ENCODE results near the gene AOC3.
"Not testable (repeated sequence)": the region's sequence is repeated elsewhere in the genome, so short reads cannot be mapped to it uniquely, and the experiment has no call there.

The AOC3 gene

DNA sequence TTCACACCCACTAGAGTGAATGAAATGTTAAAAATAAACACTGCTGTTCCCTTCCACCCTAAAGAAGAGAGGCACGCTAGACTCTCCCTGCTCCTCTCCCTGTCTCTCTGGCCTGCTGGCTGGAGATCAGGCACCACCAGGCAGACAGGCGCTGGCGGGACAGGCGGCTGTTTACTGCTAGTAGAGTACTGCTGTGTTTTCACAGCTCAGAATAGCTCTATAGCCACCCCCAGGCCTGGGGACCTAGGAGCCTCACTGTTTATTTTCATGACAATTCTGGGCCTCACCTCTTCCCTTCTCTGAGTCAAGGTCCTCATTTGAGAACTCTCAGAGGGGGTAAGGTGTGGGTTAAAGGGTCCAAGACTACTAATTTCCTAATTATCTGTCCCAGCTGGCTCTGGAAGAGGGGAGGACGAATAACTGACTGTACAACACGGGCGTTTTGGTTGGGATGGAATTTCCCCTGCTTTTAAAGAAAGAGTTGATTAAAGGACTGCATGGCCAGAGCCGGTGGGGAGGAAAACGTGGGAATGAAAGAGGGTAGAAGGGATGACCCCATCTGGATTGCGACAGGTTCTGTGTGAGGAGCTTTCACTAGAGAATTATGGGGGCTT is 40.6 kb downstream of the AOC3 start:
- in situ Hi-C loops (cut with MboI; ENCODE audit: low sequenced_read_pairs): no loop called here

DNA sequence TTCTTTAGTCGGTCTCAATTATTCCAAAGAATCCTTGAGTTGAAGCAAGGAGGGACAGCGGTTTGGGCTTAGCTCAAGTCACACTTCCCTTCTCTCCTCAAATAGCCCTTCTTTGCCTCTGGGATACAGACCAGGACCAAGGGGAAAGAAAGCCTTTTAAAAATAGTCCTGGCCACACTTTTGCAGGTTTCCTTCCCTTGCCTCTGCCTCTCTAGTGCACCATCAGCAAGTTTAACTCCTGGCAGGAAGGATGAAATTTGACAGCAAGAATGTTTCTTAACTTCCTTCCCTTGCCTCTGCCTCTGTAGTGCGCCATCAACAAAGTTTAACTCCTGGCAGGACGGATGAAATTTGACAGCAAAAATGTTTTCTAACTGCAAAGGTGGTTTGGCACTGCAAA is 42.4 kb downstream of the AOC3 start:
- in situ Hi-C loops (cut with MboI; ENCODE audit: low sequenced_read_pairs): no loop called here

DNA sequence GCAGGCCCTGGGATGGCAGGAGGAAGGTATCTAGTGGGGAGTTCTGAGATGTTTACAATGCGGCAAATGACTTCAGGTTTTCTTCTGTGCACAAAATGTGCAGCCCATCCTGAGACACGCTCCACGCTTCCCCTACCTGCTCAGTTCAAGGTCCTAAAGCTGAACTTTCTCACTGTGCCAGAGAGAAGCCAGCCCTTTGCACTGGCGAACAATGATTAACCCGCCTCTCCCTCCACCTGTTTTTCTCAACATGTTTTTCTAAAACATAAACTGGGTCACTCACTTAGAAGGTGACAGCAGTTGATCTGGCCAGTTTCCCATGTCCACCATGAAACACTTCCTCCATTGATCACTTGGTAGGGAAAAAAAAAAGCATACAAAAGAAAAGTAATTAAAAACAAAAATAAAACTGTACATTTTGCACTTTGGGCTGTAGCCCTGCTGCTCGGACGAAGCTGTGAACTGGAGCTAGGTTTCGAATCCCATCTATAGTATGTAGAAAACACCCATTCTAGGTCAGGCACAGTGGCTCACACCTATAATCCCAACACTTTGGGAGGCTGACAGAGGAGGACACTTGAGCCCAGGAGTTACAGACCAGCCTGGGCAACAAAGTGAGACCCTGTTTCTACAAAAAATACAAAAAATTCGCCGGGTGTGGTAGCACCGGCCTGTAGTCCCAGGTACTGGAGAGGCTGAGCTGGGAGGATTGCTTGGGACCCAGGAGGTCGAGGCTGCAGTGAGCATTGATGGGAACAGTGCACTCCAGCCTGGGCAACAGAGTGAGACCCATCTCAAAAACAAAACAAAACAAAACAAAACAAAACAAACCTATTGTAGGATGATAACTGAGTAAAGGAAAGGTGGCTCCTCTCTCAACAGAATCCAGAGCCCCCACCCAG is 43.5 kb downstream of the AOC3 start:
- in situ Hi-C loops (cut with MboI; ENCODE audit: low sequenced_read_pairs): no loop called here

DNA sequence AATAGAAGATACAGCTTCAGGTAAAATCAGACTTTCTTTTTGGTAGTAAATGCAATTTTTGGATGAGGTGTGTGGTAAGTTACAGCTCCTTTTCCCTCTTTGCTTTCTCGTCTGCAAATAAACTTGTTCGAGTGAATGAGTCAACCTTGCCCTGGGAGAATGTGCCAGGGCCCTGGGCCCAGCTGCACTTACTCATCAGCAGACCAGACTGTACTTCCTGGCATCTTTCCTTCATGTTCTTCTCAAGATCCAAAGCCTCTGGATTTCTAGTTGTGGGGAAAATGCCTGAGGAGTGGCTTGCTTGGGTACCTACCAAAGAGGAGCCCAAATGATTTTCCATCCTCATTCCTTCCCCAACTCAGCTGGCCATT is 44.2 kb downstream of the AOC3 start:
- in situ Hi-C loops (cut with MboI; ENCODE audit: low sequenced_read_pairs): no loop called here

DNA sequence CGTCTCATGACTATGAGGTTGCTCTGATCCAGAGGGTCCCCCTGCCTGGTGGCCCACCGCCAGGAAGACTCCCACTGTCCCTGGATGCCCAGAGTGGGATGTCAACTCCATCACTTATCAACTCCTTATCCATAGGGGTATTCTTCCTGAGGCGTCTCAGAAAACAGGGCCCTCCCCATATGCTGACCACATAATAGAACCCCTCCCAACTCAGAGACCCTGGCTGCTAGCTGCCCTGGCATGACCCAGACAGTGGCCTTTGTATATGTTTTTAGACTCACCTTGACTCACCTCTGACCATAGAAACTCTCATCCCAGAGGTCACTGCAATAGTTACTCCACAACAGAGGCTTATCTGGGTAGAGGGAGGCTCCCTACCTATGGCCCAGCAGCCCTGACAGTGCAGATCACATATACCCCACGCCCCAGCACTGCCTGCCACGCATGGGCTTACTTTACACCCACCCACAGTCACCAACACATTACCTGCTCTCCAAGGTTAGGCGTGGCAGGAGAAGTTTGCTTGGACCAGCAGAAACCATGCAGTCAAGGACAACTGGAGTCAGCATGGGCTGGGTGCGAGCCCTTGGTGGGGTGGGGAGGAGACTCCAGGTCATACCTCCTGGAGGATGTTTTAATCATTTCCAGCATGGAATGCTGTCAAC is 47.3 kb downstream of the AOC3 start:
- in situ Hi-C loops (cut with MboI; ENCODE audit: low sequenced_read_pairs): no loop called here

DNA sequence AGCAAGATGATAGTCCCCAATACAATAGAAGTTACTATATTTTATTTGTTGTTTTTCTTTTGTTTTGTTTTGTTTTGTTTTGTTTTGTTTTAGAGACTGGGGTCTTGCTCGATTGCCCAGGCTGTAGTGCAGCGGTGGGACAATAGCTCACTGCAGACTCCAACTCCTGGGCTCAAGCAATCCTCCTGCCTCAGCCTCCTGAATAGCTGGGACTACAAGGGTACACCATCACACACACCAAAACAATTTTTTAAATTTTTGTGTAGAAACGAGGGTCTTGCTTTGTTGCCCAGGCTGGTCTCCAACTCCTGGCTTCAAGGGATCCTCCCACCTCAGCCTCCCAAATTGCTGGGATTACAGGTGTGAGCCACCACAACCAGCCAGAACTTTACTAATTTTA is 49.0 kb downstream of the AOC3 start:
- in situ Hi-C loops (cut with MboI; ENCODE audit: low sequenced_read_pairs): not testable (repeated sequence)

DNA sequence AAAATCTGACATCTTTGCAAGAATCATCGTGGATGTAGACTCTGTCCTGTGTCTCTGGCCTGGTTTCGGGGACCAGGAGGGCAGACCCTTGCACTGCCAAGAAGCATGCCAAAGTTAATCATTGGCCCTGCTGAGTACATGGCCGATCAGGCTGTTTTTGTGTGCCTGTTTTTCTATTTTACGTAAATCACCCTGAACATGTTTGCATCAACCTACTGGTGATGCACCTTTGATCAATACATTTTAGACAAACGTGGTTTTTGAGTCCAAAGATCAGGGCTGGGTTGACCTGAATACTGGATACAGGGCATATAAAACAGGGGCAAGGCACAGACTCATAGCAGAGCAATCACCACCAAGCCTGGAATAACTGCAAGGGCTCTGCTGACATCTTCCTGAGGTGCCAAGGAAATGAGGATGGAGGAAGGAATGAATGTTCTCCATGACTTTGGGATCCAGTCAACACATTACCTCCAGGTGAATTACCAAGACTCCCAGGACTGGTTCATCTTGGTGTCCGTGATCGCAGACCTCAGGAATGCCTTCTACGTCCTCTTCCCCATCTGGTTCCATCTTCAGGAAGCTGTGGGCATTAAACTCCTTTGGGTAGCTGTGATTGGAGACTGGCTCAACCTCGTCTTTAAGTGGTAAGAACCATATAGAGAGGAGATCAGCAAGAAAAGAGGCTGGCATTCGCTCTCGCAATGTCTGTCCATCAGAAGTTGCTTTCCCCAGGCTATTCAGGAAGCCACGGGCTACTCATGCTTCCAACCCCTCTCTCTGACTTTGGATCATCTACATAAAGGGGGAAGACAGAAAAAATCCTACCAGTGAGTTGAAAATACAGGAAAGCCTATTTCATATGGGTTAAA is 49.7 kb downstream of the AOC3 start, which contains the start of gene G6PC1:
Gene G6PC1, plus strand, starts transcription at position 340 of the 872 bp plus-strand sequence. Its CDS starts 78 bp downstream, at position 418.
- in situ Hi-C loops (cut with MboI; ENCODE audit: low sequenced_read_pairs): no loop called here

DNA sequence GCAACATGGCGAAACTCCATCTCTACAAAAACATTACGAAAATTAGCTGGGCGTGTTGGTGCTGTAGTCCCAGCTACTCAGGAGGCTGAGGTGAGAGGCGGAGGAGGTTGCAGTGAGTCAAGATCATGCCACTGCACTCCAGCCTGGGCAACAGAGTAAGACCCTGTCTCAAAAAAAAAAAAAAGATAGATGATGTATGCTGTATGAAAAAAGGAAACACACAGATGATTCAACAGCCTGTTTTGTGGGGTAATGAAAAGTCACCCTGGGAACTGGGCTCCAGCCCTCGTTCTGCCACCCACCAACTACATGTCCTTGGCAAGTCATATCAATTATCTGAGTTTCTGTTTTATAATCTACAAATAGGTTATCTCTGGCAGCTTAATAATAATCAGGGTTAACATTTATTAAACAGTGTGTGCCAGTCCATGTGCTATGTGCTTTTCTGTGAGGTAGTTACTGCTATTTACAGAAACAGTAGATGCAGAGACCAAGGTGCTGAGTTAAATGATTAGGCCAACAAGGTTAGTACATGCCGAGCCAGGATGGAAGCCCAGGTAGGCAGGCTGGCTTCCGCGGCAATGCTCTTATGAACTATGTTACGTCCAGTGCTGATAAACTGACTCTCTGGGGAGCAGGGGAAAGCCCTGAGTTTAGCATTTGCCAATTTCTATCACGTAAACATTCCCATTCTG is 50.7 kb downstream of the AOC3 start:
- in situ Hi-C loops (cut with MboI; ENCODE audit: low sequenced_read_pairs): no loop called here

DNA sequence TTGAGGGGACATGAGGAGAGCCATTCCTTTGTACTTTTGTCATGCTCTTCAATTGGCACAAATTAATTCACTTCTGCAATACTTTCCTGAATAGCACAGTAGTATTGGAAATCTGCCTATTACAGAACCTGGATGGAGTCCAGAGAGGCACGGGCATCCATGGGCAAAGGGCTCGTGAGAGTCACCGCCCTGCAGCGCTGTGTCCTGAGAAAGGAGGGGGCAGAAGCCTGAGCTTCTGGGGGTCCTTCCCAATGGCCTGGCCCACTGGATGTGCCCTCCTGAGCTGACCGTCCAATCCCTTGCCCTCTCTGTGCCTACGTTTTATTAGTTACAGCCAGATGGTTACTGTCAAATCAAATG is 53.1 kb downstream of the AOC3 start:
- in situ Hi-C loops (cut with MboI; ENCODE audit: low sequenced_read_pairs): no loop called here

DNA sequence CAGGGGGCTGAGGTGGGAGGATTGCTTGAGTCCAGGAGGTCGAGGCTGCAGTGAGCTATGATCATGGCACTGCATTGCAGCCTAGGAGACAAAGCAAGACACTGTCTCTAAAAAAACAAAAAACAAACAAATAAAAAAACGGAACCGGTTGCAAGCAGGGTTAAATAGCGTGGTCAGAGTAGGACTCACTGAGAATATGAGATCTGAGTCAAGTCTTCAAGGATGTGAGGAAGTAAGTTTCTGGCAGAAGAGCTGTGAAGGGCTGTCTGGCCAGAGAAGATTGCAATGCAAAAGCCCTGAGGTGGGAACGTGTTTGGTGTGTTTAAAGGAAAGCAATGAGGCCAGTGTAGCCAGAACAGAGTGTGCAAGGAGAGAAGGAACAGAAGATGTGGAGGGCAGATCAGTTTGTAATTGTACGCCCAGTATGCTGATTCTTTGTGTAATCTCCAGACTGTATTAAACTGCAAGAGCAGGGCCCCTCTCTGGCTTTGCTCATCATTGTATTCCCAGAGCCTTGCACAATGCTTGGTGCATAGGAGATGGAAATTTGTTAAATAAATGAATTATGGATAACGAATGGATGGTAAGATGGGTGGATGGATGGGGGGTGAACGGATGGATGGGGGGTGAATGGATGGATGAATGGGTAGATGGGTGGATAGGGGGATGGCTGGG is 55.9 kb downstream of the AOC3 start:
- in situ Hi-C loops (cut with MboI; ENCODE audit: low sequenced_read_pairs): no loop called here
